RWPE2 (cell line): Measurements from ENCODE around the gene STAM2.
"Not testable (repeated sequence)": the region's sequence is repeated elsewhere in the genome, so short reads cannot be mapped to it uniquely, and the experiment has no call there.

Experiments
- ATAC-seq: fragments of 200-7000 bp; cut with Tn5 transposase; 3 replicates; pipeline ENCODE4 v1.9.1; 2021; ENCODE audit warnings: low read depth
- DNase-seq: peaks from one replicate; pipeline ENCODE4 v3.0.0-alpha.2; 2020; ENCODE audit warnings: low spot score
- H3K27ac ChIP-seq: fragments of 450-650 bp; 2 replicates; pipeline ENCODE4 v1.5.1; 2017; ENCODE audit warnings: mild to moderate bottlenecking; ENCODE audit not compliant: poor library complexity, severe bottlenecking
- H3K27me3 ChIP-seq: fragments of 250-450 bp; sonication (Bioruptor Pico); 2 replicates; pipeline ENCODE4 v1.5.1; 2021; ENCODE audit warnings: mild to moderate bottlenecking, moderate library complexity; ENCODE audit not compliant: insufficient read depth, poor library complexity, severe bottlenecking
- H3K36me3 ChIP-seq: fragments of 250-450 bp; sonication (Bioruptor Pico); 2 replicates; pipeline ENCODE4 v1.5.1; 2020; ENCODE audit warnings: low read depth, mild to moderate bottlenecking, moderate library complexity
- H3K4me1 ChIP-seq: fragments of 250-450 bp; sonication (Bioruptor Pico); 2 replicates; pipeline ENCODE4 v1.5.1; 2021; ENCODE audit warnings: mild to moderate bottlenecking, moderate library complexity; ENCODE audit not compliant: insufficient read depth, poor library complexity, severe bottlenecking
- H3K4me3 ChIP-seq: fragments of 250-450 bp; sonication (Bioruptor Pico); 2 replicates; pipeline ENCODE4 v1.5.1; 2021; ENCODE audit warnings: mild to moderate bottlenecking, moderate library complexity; ENCODE audit not compliant: severe bottlenecking
- H3K9me3 ChIP-seq: fragments of 250-450 bp; sonication (Bioruptor Pico); 2 replicates; pipeline ENCODE4 v1.5.1; 2021; ENCODE audit warnings: mild to moderate bottlenecking, moderate library complexity; ENCODE audit not compliant: severe bottlenecking
- CTCF ChIP-seq: fragments of 450-650 bp; IDR thresholded peaks from one replicate; pipeline ENCODE4 v1.5.1; 2017; ENCODE audit warnings: mild to moderate bottlenecking, moderate library complexity; ENCODE audit not compliant: poor library complexity, severe bottlenecking

STAM2 gene

GRCh38 chr2:152094014-152094413 lies 81.5 kb downstream of the STAM2 start:
- no peak for TF ChIP-seq CTCF
- Histone ChIP-seq H3K27ac (no peak overlapping the region), H3K27me3 (peaks cover 35% of the 10 kb centered on the region), H3K36me3 (no peaks in the 10 kb centered on the region), H3K9me3 (no peaks in the 10 kb centered on the region), H3K4me3 (no peak overlapping the region), H3K4me1 (no peaks in the 10 kb centered on the region)
- ATAC-seq (no peak), DNase-seq (no peak)

- ATAC-seq = no peak
- no peak overlapping the region for H3K27ac ChIP-seq
- H3K27me3 ChIP-seq = peaks cover 30% of the 10 kb centered on the region
- H3K36me3 ChIP-seq = no peaks in the 10 kb centered on the region
- no peak for DNase-seq
- H3K4me1 ChIP-seq = no peaks in the 10 kb centered on the region
- no peaks in the 10 kb centered on the region for H3K9me3 ChIP-seq
- H3K4me3 ChIP-seq = no peak overlapping the region
- no peak for TF ChIP-seq CTCF
Measured at GRCh38 chr2:152093464-152093863, 82.1 kb downstream of the STAM2 start.

- Histone ChIP-seq H3K4me3 (no peak overlapping the region), H3K9me3 (no peaks in the 10 kb centered on the region), H3K27ac (no peak overlapping the region), H3K36me3 (no peaks in the 10 kb centered on the region), H3K27me3 (peaks cover 16% of the 10 kb centered on the region), H3K4me1 (no peaks in the 10 kb centered on the region)
- DNase-seq = no peak
- no peak for ATAC-seq
- TF ChIP-seq CTCF = no peak
Measured at GRCh38 chr2:152092095-152092494, 83.5 kb downstream of the STAM2 start.

GRCh38 chr2:152090726-152091125 lies 84.8 kb downstream of the STAM2 start:
- not testable (repeated sequence) for H3K27ac ChIP-seq, ATAC-seq, DNase-seq, H3K36me3 ChIP-seq, H3K4me1 ChIP-seq, H3K9me3 ChIP-seq, H3K27me3 ChIP-seq, H3K4me3 ChIP-seq

- Histone ChIP-seq H3K36me3 (no peaks in the 10 kb centered on the region), H3K9me3 (no peaks in the 10 kb centered on the region), H3K4me3 (no peak overlapping the region), H3K4me1 (no peaks in the 10 kb centered on the region), H3K27ac (no peak overlapping the region), H3K27me3 (no peaks in the 10 kb centered on the region)
- DNase-seq (no peak), ATAC-seq (no peak; the same call in 2 of the 3 replicates)
- TF ChIP-seq CTCF = no peak
Measured at GRCh38 chr2:152089238-152089637, 86.3 kb downstream of the STAM2 start.
